GM12878 (cell line): ENCODE results near the gene ICA1L. TPM values are rescaled to one million over a fixed set of nuclear protein-coding genes. Genes with fewer than 3 reads are reported as not detected.

ENCODE experiments used
- ATAC-seq: fragments of 200-7000 bp; cut with Tn5 transposase; 3 replicates; pipeline ENCODE4 v1.9.1; 2020; ENCODE audit warnings: mild to moderate bottlenecking, moderate library complexity
- BruUV-seq: library from RNA; stranded (reverse); fragments of 400-500 nt; replicated peaks from 2 replicates; lab custom pipeline; 2021; lab: Mats Ljungman, UMichigan
- CTCF ChIA-PET: fragments of 300-600 bp; sonication (Branson Sonifier 250); formaldehyde crosslinking; extraction: SDS; loops from one replicate; lab custom pipeline; 2021; ENCODE audit warnings: inconsistent platforms; lab: Yijun Ruan, JAX
- POLR2A ChIA-PET: fragments of 350-600 bp; formaldehyde crosslinking; extraction: SDS; loops from one replicate; lab custom pipeline; 2021; ENCODE audit warnings: inconsistent platforms; lab: Charles Lee
- RAD21 ChIA-PET: fragments of 300-600 bp; sonication (Branson Sonifier 250); formaldehyde crosslinking; loops from one replicate; lab custom pipeline; 2023; ENCODE audit warnings: antibody characterized with exemption; ENCODE audit not compliant: unreplicated experiment; lab: Charles Lee
- SMC1A ChIA-PET: fragments of 300-600 bp; sonication (Branson Sonifier 250); formaldehyde crosslinking; loops from one replicate; lab custom pipeline; 2023; ENCODE audit not compliant: unreplicated experiment, uncharacterized antibody; lab: Charles Lee
- DNase-seq: peaks from one replicate; pipeline ENCODE4 v3.0.0-alpha.2; 2011; ENCODE audit warnings: low read depth, low spot score
- FAIRE-seq: peaks from 3 replicates; lab custom pipeline; 2011; peaks lifted over from hg19 to GRCh38; lab: Jason Lieb, UNC
- H2AFZ ChIP-seq: 2 replicates; pipeline ENCODE4 v1.6.0; 2011; ENCODE audit warnings: low read depth, low read length, control low read depth; ENCODE audit not compliant: control insufficient read depth
- H3K27ac ChIP-seq: 2 replicates; pipeline ENCODE4 v1.5.1; 2011; ENCODE audit warnings: control low read depth; ENCODE audit not compliant: control insufficient read depth, insufficient read depth
- H3K27me3 ChIP-seq, 2 experiments: replicated peaks in 1 of 2; 2 replicates each; pipeline versions ENCODE4 v1.6.0 to v1.6.1; 2011; ENCODE audit warnings: low read length in 1 of 2; ENCODE audit not compliant: control insufficient read depth in 2 of 2, insufficient read depth in 2 of 2
- H3K36me3 ChIP-seq, 2 experiments: 2 replicates each; pipeline ENCODE4 v1.5.1; 2011; ENCODE audit warnings: low read length in 1 of 2; ENCODE audit not compliant: control insufficient read depth in 2 of 2, insufficient read depth in 2 of 2
- H3K4me1 ChIP-seq: 2 replicates; pipeline ENCODE4 v1.6.1; 2011; ENCODE audit warnings: mild to moderate bottlenecking, low read length, moderate library complexity, mixed read lengths; ENCODE audit not compliant: control insufficient read depth, insufficient read depth
- H3K4me2 ChIP-seq: 2 replicates; pipeline ENCODE4 v1.6.0; 2011; ENCODE audit warnings: control low read depth; ENCODE audit not compliant: control insufficient read depth, insufficient read depth
- H3K4me3 ChIP-seq: fragments of 200-600 bp; sonication (generic); 2 replicates; pipeline ENCODE4 v1.5.1; 2016
- H3K79me2 ChIP-seq: 2 replicates; pipeline ENCODE4 v1.6.0; 2011; ENCODE audit warnings: low read length; ENCODE audit not compliant: control insufficient read depth, insufficient read depth
- H3K9ac ChIP-seq: 2 replicates; pipeline ENCODE4 v1.8.0; 2011; ENCODE audit warnings: low read length, control low read depth, mixed read lengths; ENCODE audit not compliant: control insufficient read depth, insufficient read depth
- H3K9me3 ChIP-seq: replicated peaks from 3 replicates; pipeline ENCODE4 v1.5.1; 2011; ENCODE audit warnings: mild to moderate bottlenecking, low read length; ENCODE audit not compliant: control insufficient read depth, insufficient read depth
- H4K20me1 ChIP-seq: 2 replicates; pipeline ENCODE4 v1.6.0; 2011; ENCODE audit not compliant: control insufficient read depth, insufficient read depth
- BACH1 ChIP-seq: fragments of 450-650 bp; IDR thresholded peaks from 2 replicates; pipeline ENCODE4 v1.6.1; 2017; ENCODE audit warnings: mild to moderate bottlenecking, borderline replicate concordance
- BCL11A ChIP-seq: IDR thresholded peaks from 2 replicates; pipeline ENCODE4 v1.6.1; 2011; ENCODE audit warnings: low read depth, low read length
- CBFB ChIP-seq: IDR thresholded peaks from 2 replicates; pipeline ENCODE4 v1.6.1; 2016; ENCODE audit warnings: antibody characterized with exemption, low read depth
- CBX3 ChIP-seq: fragments of 200-600 bp; sonication (generic); IDR thresholded peaks from 2 replicates; pipeline ENCODE4 v1.6.1; 2016; ENCODE audit warnings: low read depth, borderline replicate concordance
- CHD1 ChIP-seq: IDR thresholded peaks from 2 replicates; pipeline ENCODE4 v1.6.1; 2012; ENCODE audit warnings: low read depth, low read length, improper control_type of control experiment
- EGR1 ChIP-seq, 2 experiments: IDR thresholded peaks; 1 replicate in 1 of 2; 2 replicates in 1 of 2; pipeline ENCODE4 v1.6.1; 2011 to 2012; ENCODE audit warnings: low read depth in 2 of 2, low read length in 2 of 2, borderline replicate concordance in 1 of 2, mild to moderate bottlenecking in 1 of 2, moderate library complexity in 1 of 2
- GATAD2B ChIP-seq: fragments of 450-650 bp; conservative IDR thresholded peaks from 2 replicates; pipeline ENCODE4 v1.6.1; 2017; ENCODE audit warnings: low read depth, mild to moderate bottlenecking, moderate library complexity
- HDAC6 ChIP-seq: fragments of 200-600 bp; sonication (generic); IDR thresholded peaks from one replicate; pipeline ENCODE4 v1.8.0; 2017; ENCODE audit warnings: antibody characterized with exemption; ENCODE audit not compliant: unreplicated experiment
- KAT2A ChIP-seq: conservative IDR thresholded peaks from 2 replicates; pipeline ENCODE4 v1.6.1; 2011; ENCODE audit warnings: low read depth, low read length; ENCODE audit not compliant: control insufficient read depth
- MLLT1 ChIP-seq: fragments of 450-650 bp; IDR thresholded peaks from 2 replicates; pipeline ENCODE4 v1.6.1; 2016; ENCODE audit warnings: mild to moderate bottlenecking
- MTA2 ChIP-seq: fragments of 450-650 bp; IDR thresholded peaks from 2 replicates; pipeline ENCODE4 v1.6.1; 2016; ENCODE audit warnings: low read depth, mild to moderate bottlenecking, moderate library complexity
- NFYA ChIP-seq: IDR thresholded peaks from 2 replicates; pipeline ENCODE4 v1.6.1; 2011; ENCODE audit warnings: low read depth, mild to moderate bottlenecking, low read length, improper control_type of control experiment, borderline replicate concordance
- RELB ChIP-seq: fragments of 450-650 bp; IDR thresholded peaks from 2 replicates; pipeline ENCODE4 v1.6.1; 2017; ENCODE audit warnings: low read depth, mild to moderate bottlenecking, moderate library complexity
- SIN3A ChIP-seq: IDR thresholded peaks from 2 replicates; pipeline ENCODE4 v1.6.1; 2012; ENCODE audit warnings: low read depth, low read length, improper control_type of control experiment
- SIX5 ChIP-seq: IDR thresholded peaks from 2 replicates; pipeline ENCODE4 v1.6.1; 2011; ENCODE audit warnings: mild to moderate bottlenecking, low read depth, low read length, moderate library complexity; ENCODE audit not compliant: severe bottlenecking
- SMARCA5 ChIP-seq: fragments of 450-650 bp; IDR thresholded peaks from 2 replicates; pipeline ENCODE4 v1.6.1; 2017; ENCODE audit warnings: mild to moderate bottlenecking
- STAT3 ChIP-seq: IDR thresholded peaks from 2 replicates; pipeline ENCODE4 v1.6.1; 2011; ENCODE audit warnings: low read depth, low read length, improper control_type of control experiment
- SUPT20H ChIP-seq: IDR thresholded peaks from 2 replicates; pipeline ENCODE4 v1.6.1; 2011; ENCODE audit warnings: low read depth, mild to moderate bottlenecking, low read length, moderate library complexity, borderline replicate concordance; ENCODE audit not compliant: control insufficient read depth
- TARDBP ChIP-seq: IDR thresholded peaks from 2 replicates; pipeline ENCODE4 v1.6.1; 2016; ENCODE audit warnings: borderline replicate concordance
- WRNIP1 ChIP-seq: IDR thresholded peaks from 2 replicates; pipeline ENCODE4 v1.6.1; 2011; ENCODE audit warnings: low read depth, low read length, improper control_type of control experiment, borderline replicate concordance
- ZNF207 ChIP-seq: fragments of 450-650 bp; IDR thresholded peaks from 2 replicates; pipeline ENCODE4 v1.6.1; 2014; ENCODE audit warnings: antibody characterized with exemption, mild to moderate bottlenecking, borderline replicate concordance
- WGBS: methylation state at CpG from one replicate; pipeline ENCODE4 v1.1.6; 2016; ENCODE audit warnings: low lambda C conversion rate; ENCODE audit not compliant: insufficient replicate concordance, insufficient coverage; ENCODE audit errors: missing lambda C conversion rate; 5-methylcytosine and 5-hydroxymethylcytosine counted together
- in situ Hi-C: fragments of 300-500 bp; cut with MboI; formaldehyde crosslinking; loops from 9 replicates; pipeline ENCODE4 v1.14.3; 2018; ENCODE audit warnings: mixed read lengths
- intact Hi-C: fragments of 100-400 bp; cut with micrococcal nuclease; formaldehyde crosslinking; loops from one replicate; pipeline ENCODE4 v1.14.2; 2022; ENCODE audit not compliant: unreplicated experiment
- polyA plus RNA-seq, 11 experiments: library from polyadenylated mRNA; depleted of rRNA in 4 of 11; unstranded in 6 of 11; stranded (reverse) in 5 of 11; fragments of >200 nt; fragmentation: Nextera tagmentation in 4 of 11; fragmentation: Illumina TruSeq in 1 of 11; extraction: Ambion mirVana in 4 of 11; extraction: Trizol in 1 of 11; gene quantifications; 1 replicate in 1 of 11; 2 replicates in 10 of 11; pipeline versions ENCODE4 v1.2.1 to v1.2.3, GENCODE V29; 2011 to 2016; ENCODE audit warnings: inconsistent platforms in 2 of 11, missing spikeins in 2 of 11, low read depth in 1 of 11
- total RNA-seq, 4 experiments: library from RNA; depleted of rRNA in 3 of 4; stranded (reverse); fragments of >200 nt in 3 of 4; fragmentation: Illumina TruSeq in 1 of 4; extraction: Trizol in 1 of 4; gene quantifications; 2 replicates each; pipeline versions ENCODE4 v1.2.1 to v1.2.3, GENCODE V29; 2013 to 2021

ICA1L gene
- total and polyA plus RNA-seq, 10 of the 15 experiments (the other 5 are each of a cell fraction or from before 2014, with no cell fraction given) = 0.85 to 7.4 (median 3.6) TPM

- H3K27ac ChIP-seq = peak within 1 kb of the TSS; percentile 93
- no peaks in the 10 kb centered on the region for H3K9me3 ChIP-seq
- H3K9ac ChIP-seq = peak within 1 kb of the TSS; percentile 88
- peak; percentile 99 for FAIRE-seq
- intact Hi-C loops = loop anchor here (2.0 kb wide), 2 partner anchors 103 to 327 kb away; partner anchors contain the start of genes CYP20A1 and NBEAL1
- peak within 1 kb of the TSS; percentile 69 for H3K4me2 ChIP-seq
- no peaks in the 10 kb centered on the region for H3K36me3 ChIP-seq
- H3K27me3 ChIP-seq = no peaks in the 10 kb centered on the region
- H4K20me1 ChIP-seq = no peaks in the 10 kb centered on the region
- no TSS peak for BruUV-seq
- ChIA-PET SMC1A (interaction anchor here (0.7 to 2.1 kb wide), 14 partner anchors 23 to 887 kb away, joined by 3 to 10 read pairs (median 4); partner anchors contain the start of genes ICA1L and NBEAL1), RAD21 (interaction anchor here (1.0 to 2.2 kb wide), 5 partner anchors 55 to 327 kb away, joined by 3 to 12 read pairs (median 4); partner anchors contain the start of gene CYP20A1), POLR2A (interaction anchor here (0.7 to 2.2 kb wide), 8 partner anchors 8 to 330 kb away, joined by 3 to 11 read pairs (median 3); partner anchors contain the start of genes CYP20A1 and ICA1L), CTCF (interaction anchor here (1.3 to 1.6 kb wide), 2 partner anchors 41 to 106 kb away, joined by 5 to 11 read pairs; no protein-coding TSS in a partner anchor)
- DNase-seq = peak; percentile 82
- under 1% methylated on average over 39 of the region's 39 CpGs for WGBS
- H3K79me2 ChIP-seq = peaks cover 41% of the 10 kb centered on the region
- peak; percentile 88 for ATAC-seq
- H2AFZ ChIP-seq = peak within 1 kb of the TSS; percentile 99
- H3K4me1 ChIP-seq = peaks cover 5% of the 10 kb centered on the region
- H3K4me3 ChIP-seq = peak within 1 kb of the TSS; percentile 95
- in situ Hi-C loops = no loop called here
- peak; percentile 94 for TF ChIP-seq RELB
- TF ChIP-seq MTA2 = no peak
- no peak for TF ChIP-seq BACH1
- no peak for TF ChIP-seq BCL11A
- no peak for TF ChIP-seq KAT2A
- peak; percentile 84; the same call in 1 of the 2 replicates for TF ChIP-seq SIN3A
- peak; percentile 80; the same call in 1 of the 2 replicates for TF ChIP-seq ZNF207
- TF ChIP-seq CBX3 = no peak
- no peak for TF ChIP-seq GATAD2B
- peak; percentile 70 for TF ChIP-seq SIX5
- TF ChIP-seq EGR1 (IDR thresholded peaks at IDR 0.05; ENCODE audit: borderline replicate concordance in 1 of 2, low read depth in 2 of 2, low read length in 2 of 2) = no peak
- TF ChIP-seq SUPT20H = no peak
- no peak for TF ChIP-seq CHD1
- no peak for TF ChIP-seq STAT3
- TF ChIP-seq NFYA = no peak
- peak; percentile 82; the same call in 1 of the 2 replicates for TF ChIP-seq WRNIP1
- TF ChIP-seq TARDBP = no peak
- TF ChIP-seq HDAC6 = no peak
- 0 out of 2 replicates have a peak, but pooled peaks have one; percentile 33 for TF ChIP-seq SMARCA5
- peak; percentile 100 for TF ChIP-seq MLLT1
- no peak; the same call in 1 of the 2 replicates for TF ChIP-seq CBFB
Measured at GRCh38 chr2:202911512-202912341, 40.2 kb upstream of the ICA1L start, which contains the start of the genes CARF and WDR12. CARF (plus strand) TSS chr2:202912275; CDS start chr2:202941903, 29,628 bp downstream. WDR12 (minus strand) TSS chr2:202911673; CDS start chr2:202911476, 197 bp downstream.
